Globus pallidus (tissue), 1 donor: ENCODE results near the gene CTNNA3.

ENCODE experiments used
- DNase-seq: peaks from one replicate; pipeline ENCODE4 v3.0.0-alpha.2; 2015; ENCODE audit warnings: low spot score

CTNNA3 gene

GRCh38 chr10:67017218-67017617, 678.8 kb downstream of the CTNNA3 start:
- no peak for DNase-seq

- DNase-seq = no peak
These were observed 680.8 kb downstream of the CTNNA3 start for GRCh38 chr10:67015225-67015624.

GRCh38 chr10:67011981-67012380, 684.0 kb downstream of the CTNNA3 start:
- DNase-seq = no peak

- no peak for DNase-seq
These were observed 684.5 kb downstream of the CTNNA3 start for GRCh38 chr10:67011480-67011879.

- no peak for DNase-seq
These were observed 690.0 kb downstream of the CTNNA3 start for GRCh38 chr10:67005981-67006380.

GRCh38 chr10:67004690-67005089, 691.3 kb downstream of the CTNNA3 start:
- DNase-seq = no peak

- DNase-seq = peak; percentile 63
These were observed 696.0 kb downstream of the CTNNA3 start for GRCh38 chr10:66999762-67000545.

- DNase-seq = no peak
These were observed 699.0 kb downstream of the CTNNA3 start for GRCh38 chr10:66996996-66997395.

- DNase-seq = no peak
These were observed 705.7 kb downstream of the CTNNA3 start for GRCh38 chr10:66990143-66990830.

- no peak for DNase-seq
These were observed 712.5 kb downstream of the CTNNA3 start for GRCh38 chr10:66983475-66983818.

GRCh38 chr10:66982792-66983474, 713.1 kb downstream of the CTNNA3 start:
- DNase-seq = no peak

GRCh38 chr10:66982053-66982420, 714.0 kb downstream of the CTNNA3 start:
- DNase-seq = no peak

GRCh38 chr10:66981361-66982052, 714.5 kb downstream of the CTNNA3 start:
- no peak for DNase-seq

- no peak for DNase-seq
These were observed 715.7 kb downstream of the CTNNA3 start for GRCh38 chr10:66980246-66980815.

GRCh38 chr10:66964946-66965345, 731.0 kb downstream of the CTNNA3 start:
- DNase-seq = no peak

GRCh38 chr10:66958466-66958865, 737.5 kb downstream of the CTNNA3 start:
- no peak for DNase-seq

GRCh38 chr10:66951896-66952295, 744.1 kb downstream of the CTNNA3 start:
- DNase-seq = no peak

- no peak for DNase-seq
These were observed 752.4 kb downstream of the CTNNA3 start for GRCh38 chr10:66943590-66943989.

- no peak for DNase-seq
These were observed 753.6 kb downstream of the CTNNA3 start for GRCh38 chr10:66942407-66942806.

GRCh38 chr10:66941491-66941890, 754.5 kb downstream of the CTNNA3 start:
- peak; percentile 92 for DNase-seq

GRCh38 chr10:66940965-66941364, 755.0 kb downstream of the CTNNA3 start:
- peak; percentile 79 for DNase-seq

- DNase-seq = no peak
These were observed 761.3 kb downstream of the CTNNA3 start for GRCh38 chr10:66934711-66935110.
